GM12864 (cell line): Measurements from ENCODE around the gene EP300.
"Not testable (repeated sequence)": the region's sequence is repeated elsewhere in the genome, so short reads cannot be mapped to it uniquely, and the experiment has no call there.

Source experiments
- DNase-seq: peaks from one replicate; pipeline ENCODE4 v3.0.0-alpha.2; 2011; ENCODE audit warnings: low read depth
- H3K4me3 ChIP-seq: 2 replicates; pipeline ENCODE4 v1.5.1; 2011; ENCODE audit warnings: mild to moderate bottlenecking, low read depth, low read length, control low read depth
- CTCF ChIP-seq: IDR thresholded peaks from 2 replicates; pipeline ENCODE4 v1.5.1; 2011; ENCODE audit warnings: low read depth, mild to moderate bottlenecking, moderate library complexity, low read length, control low read depth, inconsistent platforms; ENCODE audit errors: missing control alignments

Gene EP300

DNA sequence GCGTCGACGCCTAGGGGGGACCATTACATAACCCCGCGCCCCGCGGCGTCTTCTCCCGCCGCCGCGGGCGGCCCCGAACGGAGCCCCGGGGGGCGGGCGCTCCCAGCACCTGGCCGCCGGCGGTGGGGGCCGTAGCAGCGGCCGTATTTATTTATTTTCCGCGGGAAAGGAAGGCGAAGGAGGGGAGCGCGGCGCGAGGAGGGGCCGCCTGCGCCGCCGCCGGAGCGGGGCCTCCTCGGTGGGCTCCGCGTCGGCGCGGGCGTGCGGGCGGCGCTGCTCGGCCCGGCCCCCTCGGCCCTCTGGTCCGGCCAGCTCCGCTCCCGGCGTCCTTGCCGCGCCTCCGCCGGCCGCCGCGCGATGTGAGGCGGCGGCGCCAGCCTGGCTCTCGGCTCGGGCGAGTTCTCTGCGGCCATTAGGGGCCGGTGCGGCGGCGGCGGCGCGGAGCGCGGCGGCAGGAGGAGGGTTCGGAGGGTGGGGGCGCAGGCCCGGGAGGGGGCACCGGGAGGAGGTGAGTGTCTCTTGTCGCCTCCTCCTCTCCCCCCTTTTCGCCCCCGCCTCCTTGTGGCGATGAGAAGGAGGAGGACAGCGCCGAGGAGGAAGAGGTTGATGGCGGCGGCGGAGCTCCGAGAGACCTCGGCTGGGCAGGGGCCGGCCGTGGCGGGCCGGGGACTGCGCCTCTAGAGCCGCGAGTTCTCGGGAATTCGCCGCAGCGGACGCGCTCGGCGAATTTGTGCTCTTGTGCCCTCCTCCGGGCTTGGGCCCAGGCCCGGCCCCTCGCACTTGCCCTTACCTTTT, at the start of gene EP300:
TSS of gene EP300 (plus strand) at position 570 of the 795 bp plus-strand sequence. CDS start 413 bp downstream, outside the sequence.
- H3K4me3 ChIP-seq = peak within 1 kb of the TSS; percentile 95
- peak; percentile 10 for TF ChIP-seq CTCF
- peak; percentile 56 for DNase-seq

DNA sequence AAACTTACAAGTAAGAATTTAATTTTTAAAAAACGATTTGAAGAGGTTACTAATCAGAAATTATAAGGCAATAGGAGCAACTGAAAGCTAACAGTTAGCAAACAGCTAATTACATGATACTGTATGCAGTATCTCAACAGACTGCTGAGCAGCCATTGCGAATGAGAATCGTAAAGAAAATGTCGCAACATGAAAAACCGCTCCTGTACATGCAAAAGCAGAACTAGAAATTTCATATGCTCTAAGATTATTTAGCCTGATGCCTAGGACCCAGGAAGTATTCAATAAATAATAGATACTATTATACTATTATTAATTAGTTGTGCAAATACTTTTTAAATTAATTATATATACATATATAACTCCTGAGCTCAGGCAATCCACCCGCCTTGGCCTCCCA, 48.7 kb upstream of the EP300 start:
- DNase-seq = no peak
- no peak for TF ChIP-seq CTCF
- H3K4me3 ChIP-seq = no peak overlapping the region

DNA sequence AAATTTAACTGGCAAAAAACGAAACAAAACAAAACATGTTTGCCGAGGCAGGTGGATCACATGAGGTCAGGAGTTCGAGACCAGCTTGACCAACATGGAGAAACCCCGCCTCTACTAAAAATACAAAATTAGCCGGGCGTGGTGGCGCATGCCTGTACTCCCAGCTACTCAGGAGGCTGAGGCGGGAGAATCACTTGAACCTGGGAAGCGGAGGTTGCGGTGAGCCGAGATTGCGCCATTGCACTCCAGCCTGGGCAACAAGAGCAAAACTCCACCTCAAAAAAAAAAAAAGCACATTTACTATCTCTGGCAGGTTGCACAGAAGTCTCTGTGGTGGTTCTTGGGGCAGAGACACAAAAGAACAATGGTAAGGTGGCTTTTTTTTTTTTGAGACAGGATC, 46.8 kb upstream of the EP300 start:
- H3K4me3 ChIP-seq, DNase-seq: not testable (repeated sequence)

DNA sequence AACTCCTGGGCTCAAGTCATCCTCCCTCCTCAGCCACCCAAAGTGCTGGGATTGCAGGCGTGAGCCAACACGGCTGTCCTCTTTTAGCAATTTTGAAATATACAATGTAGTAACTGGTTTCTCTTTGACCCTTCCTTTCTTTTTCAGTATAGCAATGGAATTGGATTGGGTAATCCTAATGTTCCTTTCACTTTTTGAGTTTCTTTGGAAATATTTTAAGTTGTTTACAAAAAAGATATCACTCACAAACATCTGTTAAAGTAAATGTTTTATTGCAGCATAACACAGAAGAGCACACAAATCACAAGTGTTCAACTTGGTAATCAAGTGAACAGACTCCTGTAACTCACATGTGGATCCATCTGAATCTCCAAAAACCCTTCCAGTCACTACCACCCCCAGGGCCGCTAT, 44.6 kb upstream of the EP300 start:
- no peak for TF ChIP-seq CTCF
- no peak overlapping the region for H3K4me3 ChIP-seq
- DNase-seq = no peak

DNA sequence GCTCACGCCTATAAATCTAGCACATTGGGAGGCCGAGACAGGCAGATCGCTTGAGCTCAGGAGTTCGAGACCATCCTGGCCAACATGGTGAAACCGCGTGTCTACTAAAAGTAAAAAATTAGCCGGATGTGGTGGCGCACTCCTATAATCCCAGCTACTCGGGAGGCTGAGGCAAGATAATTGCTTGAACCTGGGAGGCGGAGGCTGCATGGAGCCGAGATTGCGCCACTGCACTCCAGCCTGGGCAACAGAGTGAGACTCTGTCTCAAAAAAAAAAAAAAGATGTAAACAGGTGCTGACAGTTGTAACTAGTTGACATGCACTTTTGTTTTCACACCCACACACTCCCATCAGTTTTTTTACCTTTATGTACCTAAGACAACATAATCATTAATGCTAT, 44.0 kb upstream of the EP300 start:
- not testable (repeated sequence) for H3K4me3 ChIP-seq, DNase-seq

GRCh38 chr22:41048791-41049717, 43.3 kb upstream of the EP300 start:
- DNase-seq = no peak
- no peak for TF ChIP-seq CTCF
- H3K4me3 ChIP-seq = no peak overlapping the region

GRCh38 chr22:41049795-41050194, 42.6 kb upstream of the EP300 start:
- not testable (repeated sequence) for DNase-seq, H3K4me3 ChIP-seq

- H3K4me3 ChIP-seq = no peak overlapping the region
- no peak for DNase-seq
- TF ChIP-seq CTCF = no peak
Measured at GRCh38 chr22:41050883-41051282, 41.5 kb upstream of the EP300 start.
